Spleen (tissue), 11 donors: Measurements from ENCODE around the gene ABCF1. TPM values are rescaled to one million over a fixed set of nuclear protein-coding genes. Genes with fewer than 3 reads are reported as not detected.

Source experiments
- DNase-seq: peaks from one replicate; pipeline ENCODE4 v3.0.0-alpha.2; 2020
- H3K27ac ChIP-seq, 8 donors: fragments of 200-600 bp; sonication (generic) in 7 of 8; 1 replicate in 4 of 8; 2 replicates in 4 of 8; pipeline versions ENCODE4 v1.5.0 to v1.8.0; 2016 to 2021; ENCODE audit warnings: inconsistent platforms in 4 of 8, mild to moderate bottlenecking in 4 of 8, moderate library complexity in 1 of 8
- H3K27me3 ChIP-seq, 7 donors: fragments of 200-600 bp; sonication (generic) in 6 of 7; replicated peaks in 1 of 7; 1 replicate in 4 of 7; 2 replicates in 3 of 7; pipeline versions ENCODE4 v1.5.0 to v1.8.0; 2016 to 2021; ENCODE audit warnings: inconsistent platforms in 3 of 7, mild to moderate bottlenecking in 1 of 7
- H3K36me3 ChIP-seq, 6 donors: fragments of 200-600 bp; sonication (generic) in 5 of 6; 1 replicate in 4 of 6; 2 replicates in 2 of 6; pipeline versions ENCODE4 v1.5.0 to v1.8.0; 2016 to 2021; ENCODE audit warnings: inconsistent platforms in 2 of 6
- H3K4me1 ChIP-seq, 6 donors: fragments of 200-600 bp; sonication (generic) in 5 of 6; 1 replicate in 3 of 6; 2 replicates in 3 of 6; pipeline versions ENCODE4 v1.5.0 to v1.8.0; 2016 to 2021; ENCODE audit warnings: inconsistent platforms in 3 of 6
- H3K4me3 ChIP-seq, 8 donors: fragments of 200-600 bp; sonication (generic) in 7 of 8; 1 replicate in 4 of 8; 2 replicates in 4 of 8; pipeline versions ENCODE4 v1.5.0 to v1.8.0; 2016 to 2021; ENCODE audit warnings: inconsistent platforms in 4 of 8, mild to moderate bottlenecking in 4 of 8, moderate library complexity in 2 of 8
- H3K9me3 ChIP-seq, 8 donors: fragments of 200-600 bp; sonication (generic) in 7 of 8; 1 replicate in 4 of 8; 2 replicates in 4 of 8; pipeline versions ENCODE4 v1.5.0 to v1.8.0; 2016 to 2021; ENCODE audit warnings: inconsistent platforms in 4 of 8
- CTCF ChIP-seq, 11 experiments: fragments of 200-600 bp in 7 of 11; fragments of 450-650 bp in 4 of 11; sonication (generic) in 4 of 11; IDR thresholded peaks in 8 of 11; conservative IDR thresholded peaks in 3 of 11; 1 replicate in 7 of 11; 2 replicates in 4 of 11; pipeline versions ENCODE4 v1.4.0 to v1.8.0; 2016 to 2021; ENCODE audit warnings: antibody characterized with exemption in 11 of 11, inconsistent platforms in 4 of 11, mild to moderate bottlenecking in 1 of 11
- POLR2A ChIP-seq, 3 donors: fragments of 450-650 bp; IDR thresholded peaks; one replicate each; pipeline ENCODE4 v1.5.1; 2017; ENCODE audit warnings: antibody characterized with exemption in 3 of 3, mild to moderate bottlenecking in 1 of 3
- POLR2AphosphoS5 ChIP-seq, 3 donors: sonication (generic); formaldehyde crosslinking; IDR thresholded peaks; one replicate each; pipeline ENCODE4 v1.5.1; 2017; ENCODE audit warnings: antibody characterized with exemption in 3 of 3
- WGBS, 5 donors: extraction: QIAGEN DNeasy Blood & Tissue Kit in 3 of 5; methylation state at CpG; one replicate each; pipeline versions ENCODE4 v1.1.5 to v1.1.7; 2013 to 2018; 5-methylcytosine and 5-hydroxymethylcytosine counted together
- intact Hi-C: fragments of 100-400 bp; cut with DNase I; formaldehyde crosslinking; loops from one replicate; pipeline ENCODE4 v1.15.0; 2023; ENCODE audit warnings: low total_unique reads
- polyA plus RNA-seq, 3 donors: library from polyadenylated mRNA; stranded (reverse); fragments of 200-250 nt; gene quantifications; one replicate each; pipeline ENCODE4 v1.2.1, GENCODE V29; 2013
- total RNA-seq, 7 donors: library from RNA; depleted of rRNA in 3 of 7; stranded (reverse); fragments of >200 nt in 3 of 7; fragmentation: NEBNext Ultra II Directional in 4 of 7; extraction: Animal tissue kit (Norgen Biotek cat#: 25700) in 4 of 7; gene quantifications; one replicate each; pipeline versions ENCODE4 v1.1.0 to v1.2.1, GENCODE V29; 2016 to 2021
- donor health status: healthy with polysubstance abuse.
- donor health status: DM: no; HTN: no; CAD: no; lungs with moderate emphysema.
- donor health status: DM: no; HTN: no; CAD: no.
- donor health status: Bipolar disorder and iron deficiency.
- donor health status: healthy.
- donor health status: DM: no; HTN: no; CAD: no.
- donor health status: DM: yes; HTN: yes; CAD: no.

Gene ABCF1
- total and polyA plus RNA-seq, 10 donors: 12.8 to 53.5 (median 33.2) TPM

DNA sequence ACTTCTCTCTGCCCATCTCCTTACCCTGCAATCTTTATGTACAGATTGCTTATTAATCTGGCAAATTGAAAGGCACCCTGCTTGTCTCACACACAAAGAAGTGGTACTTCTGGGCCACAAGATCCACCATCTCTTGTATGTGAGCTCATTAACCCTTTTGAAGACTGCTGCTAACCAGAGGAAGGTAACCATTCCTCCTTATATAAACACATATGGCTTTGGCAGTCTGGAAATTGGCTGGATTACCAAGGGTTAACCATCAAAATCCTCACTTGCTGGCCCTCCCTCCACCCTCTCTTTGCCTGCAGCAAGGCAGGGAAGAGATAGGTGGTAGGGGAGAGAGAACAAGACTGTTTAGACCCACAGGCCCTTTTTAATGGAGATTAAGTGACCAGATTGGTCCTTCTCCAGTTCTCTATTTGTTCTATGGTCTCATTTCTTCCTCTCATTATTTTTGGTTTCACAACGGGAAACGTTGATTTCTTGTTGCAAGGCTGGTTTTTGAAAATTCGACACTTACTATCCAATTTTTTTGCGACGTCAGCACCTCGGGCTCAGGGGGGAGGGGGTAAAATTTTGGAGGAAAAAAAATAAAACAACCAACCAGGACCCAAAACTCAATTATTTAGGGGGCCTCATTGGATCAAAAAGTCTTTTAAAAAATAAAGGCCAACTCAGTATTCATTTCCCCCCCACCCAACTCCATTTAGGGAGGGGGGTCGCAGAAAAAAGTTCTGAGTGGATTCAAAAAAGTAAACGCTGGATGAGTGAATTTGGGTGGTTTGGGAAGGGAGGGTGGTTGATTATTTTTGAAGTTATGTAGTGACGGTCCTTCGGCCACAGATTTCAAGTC, 44.9 kb downstream of the ABCF1 start:
- H3K4me1 ChIP-seq: peaks cover 34 to 67% (median 54%) of the 10 kb centered on the region in 6 donors
- no peaks in the 10 kb centered on the region for H3K9me3 ChIP-seq
- peaks cover 2 to 47% (median 28%) of the 10 kb centered on the region in 6 donors for H3K36me3 ChIP-seq
- H3K4me3 ChIP-seq: peak overlapping the region; percentile 70 to 98 (median 85)
- TF ChIP-seq POLR2AphosphoS5 (IDR thresholded peaks at IDR 0.05) (peak in 1 of 3 donors; percentile 72), POLR2A (IDR thresholded peaks at IDR 0.05) (no peak)
- intact Hi-C loops: loop anchor here (10.0 kb wide), 1 partner anchor 109 kb away; the partner anchor contains the start of gene TUBB
- peak overlapping the region; percentile 93 to 98 (median 96) for H3K27ac ChIP-seq
- H3K27me3 ChIP-seq: no peaks in the 10 kb centered on the region
- WGBS, 5 donors: 0 to 1% (median 0%) methylated on average over 10 of the region's 10 CpGs
- no peak for DNase-seq

GRCh38 chr6:30616811-30617564, 45.7 kb downstream of the ABCF1 start, which contains the start of gene PPP1R10:
Gene PPP1R10, minus strand, starts transcription at chr6:30617243. Its CDS starts 7,299 bp downstream, at chr6:30609944.
- intact Hi-C loops: loop anchor here (10.0 kb wide), 1 partner anchor 108 kb away; the partner anchor contains the start of gene TUBB
- WGBS, 5 donors: 0 to 1% (median 0%) methylated on average over 40 of the region's 40 CpGs
- H3K27ac ChIP-seq: peak within 1 kb of the TSS; percentile 93 to 98 (median 96)
- peaks cover 34 to 67% (median 47%) of the 10 kb centered on the region in 6 donors for H3K4me1 ChIP-seq
- H3K36me3 ChIP-seq: peaks cover 2 to 52% (median 36%) of the 10 kb centered on the region in 6 donors
- peak; percentile 98 for DNase-seq
- no peaks in the 10 kb centered on the region for H3K9me3 ChIP-seq
- peak within 1 kb of the TSS; percentile 70 to 98 (median 85) for H3K4me3 ChIP-seq
- H3K27me3 ChIP-seq: no peaks in the 10 kb centered on the region
- TF ChIP-seq POLR2A (IDR thresholded peaks at IDR 0.05) (peak; percentile 90 to 98 (median 97)), POLR2AphosphoS5 (IDR thresholded peaks at IDR 0.05) (peak; percentile 97 to 100 (median 99)), CTCF (IDR thresholded peaks at IDR 0.05 in 8 of 11, conservative IDR thresholded peaks at IDR 0.05 in 3 of 11) (peak in 2 of 11 experiments; percentile 5 to 8)

- DNase-seq: peak; percentile 99
- H3K4me1 ChIP-seq: peaks cover 28 to 62% (median 40%) of the 10 kb centered on the region in 6 donors
- intact Hi-C loops: loop anchor here (10.0 kb wide), 1 partner anchor 107 kb away; the partner anchor contains the start of gene TUBB
- H3K36me3 ChIP-seq: peaks cover 2 to 59% (median 43%) of the 10 kb centered on the region in 6 donors
- TF ChIP-seq CTCF (IDR thresholded peaks at IDR 0.05 in 8 of 11, conservative IDR thresholded peaks at IDR 0.05 in 3 of 11) (peak in 2 of 11 experiments; percentile 7 to 33), POLR2AphosphoS5 (IDR thresholded peaks at IDR 0.05) (peak in 1 of 3 donors; percentile 95), POLR2A (IDR thresholded peaks at IDR 0.05) (peak in 2 of 3 donors; percentile 52 to 61)
- peak within 1 kb of the TSS; percentile 70 to 98 (median 85) for H3K4me3 ChIP-seq
- WGBS, 5 donors: 0 to 1% (median 0%) methylated on average over 27 to 34 of the region's 34 CpGs
- no peaks in the 10 kb centered on the region for H3K27me3 ChIP-seq
- H3K9me3 ChIP-seq: no peaks in the 10 kb centered on the region
- H3K27ac ChIP-seq: peak within 1 kb of the TSS; percentile 93 to 98 (median 96)
Measured at GRCh38 chr6:30617565-30618269, 46.5 kb downstream of the ABCF1 start, which contains the start of gene MRPS18B. Gene MRPS18B, plus strand, starts transcription at chr6:30617840. Its CDS starts 26 bp downstream, at chr6:30617866.
